Measurements from ENCODE around the gene RETREG1.
A peak's percentile ranks its signal among the peaks of the same experiment; 100 is the strongest.

Gene RETREG1

DNA sequence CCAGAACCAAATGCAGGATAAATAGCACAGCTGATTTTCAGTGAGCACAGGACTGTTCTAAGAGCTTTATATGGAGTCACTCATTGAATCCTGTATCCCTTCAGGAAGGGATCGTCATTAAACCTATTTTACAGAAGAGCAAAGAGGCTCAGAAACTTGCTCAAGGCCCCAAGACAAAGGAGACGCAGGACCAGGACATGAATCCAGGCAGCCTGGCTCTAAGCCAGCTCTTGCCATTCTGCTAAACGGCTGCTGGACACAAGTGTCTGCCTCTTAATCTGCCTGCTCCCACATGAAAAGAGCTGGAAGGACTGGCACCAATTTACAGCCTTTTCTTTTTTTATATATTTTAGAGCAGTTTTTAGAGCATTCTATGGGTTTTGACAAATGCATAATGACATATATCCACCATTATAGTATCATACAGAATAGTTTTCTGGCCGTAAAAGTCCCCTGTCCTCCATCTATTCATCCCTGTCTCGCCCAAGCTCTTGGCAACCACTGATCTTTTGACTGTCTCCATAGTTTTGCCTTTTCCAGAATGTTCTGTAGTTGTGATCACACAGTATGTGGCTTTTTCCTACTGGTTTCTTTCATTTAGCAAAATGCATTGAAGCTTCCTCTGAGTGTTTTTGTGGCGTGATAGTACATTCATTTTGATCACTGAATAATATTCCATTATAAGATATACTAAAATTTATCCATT lies 37.5 kb downstream of the RETREG1 start:
- DNase-seq, result no peak

DNA sequence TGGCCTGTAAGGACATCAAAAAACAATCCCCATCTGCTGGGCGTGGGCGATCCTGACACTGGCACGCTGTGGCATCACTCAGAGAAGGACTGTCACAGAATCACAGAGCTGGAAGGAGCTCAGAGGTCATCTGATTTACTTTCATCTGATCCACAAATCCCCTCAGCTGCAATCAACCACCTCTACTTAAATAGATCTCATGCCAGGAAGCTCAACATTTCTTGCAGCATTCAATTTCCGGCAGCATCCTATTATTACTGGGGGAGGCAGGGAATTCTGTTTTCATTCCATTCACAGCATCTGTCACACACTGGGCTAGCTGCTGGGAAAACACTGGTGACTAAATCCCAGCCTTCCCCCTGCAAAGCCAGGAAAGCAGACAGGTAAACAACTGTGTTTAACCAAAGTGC lies 38.3 kb downstream of the RETREG1 start:
- no peak for DNase-seq

DNA sequence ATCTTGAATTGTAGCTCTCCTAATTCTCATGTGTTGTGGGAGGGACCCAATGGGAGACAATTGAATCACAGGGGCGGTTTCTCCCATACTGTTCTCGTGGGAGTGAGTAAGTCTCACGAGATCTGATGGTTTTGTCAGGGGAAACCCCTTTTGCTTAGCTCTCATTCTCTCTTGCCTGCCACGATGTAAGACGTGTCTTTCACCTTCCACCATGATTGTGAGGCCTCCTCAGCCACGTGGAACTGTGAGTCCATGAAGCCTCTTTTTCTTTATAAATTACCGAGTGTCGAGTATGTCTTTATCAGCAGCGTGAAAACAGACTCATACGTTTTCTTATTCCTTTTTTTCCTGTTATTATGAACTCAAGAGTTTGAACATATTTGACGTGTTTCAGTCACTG lies 39.1 kb downstream of the RETREG1 start:
- DNase-seq, result peak; percentile 29 to 48 (median 35)

DNA sequence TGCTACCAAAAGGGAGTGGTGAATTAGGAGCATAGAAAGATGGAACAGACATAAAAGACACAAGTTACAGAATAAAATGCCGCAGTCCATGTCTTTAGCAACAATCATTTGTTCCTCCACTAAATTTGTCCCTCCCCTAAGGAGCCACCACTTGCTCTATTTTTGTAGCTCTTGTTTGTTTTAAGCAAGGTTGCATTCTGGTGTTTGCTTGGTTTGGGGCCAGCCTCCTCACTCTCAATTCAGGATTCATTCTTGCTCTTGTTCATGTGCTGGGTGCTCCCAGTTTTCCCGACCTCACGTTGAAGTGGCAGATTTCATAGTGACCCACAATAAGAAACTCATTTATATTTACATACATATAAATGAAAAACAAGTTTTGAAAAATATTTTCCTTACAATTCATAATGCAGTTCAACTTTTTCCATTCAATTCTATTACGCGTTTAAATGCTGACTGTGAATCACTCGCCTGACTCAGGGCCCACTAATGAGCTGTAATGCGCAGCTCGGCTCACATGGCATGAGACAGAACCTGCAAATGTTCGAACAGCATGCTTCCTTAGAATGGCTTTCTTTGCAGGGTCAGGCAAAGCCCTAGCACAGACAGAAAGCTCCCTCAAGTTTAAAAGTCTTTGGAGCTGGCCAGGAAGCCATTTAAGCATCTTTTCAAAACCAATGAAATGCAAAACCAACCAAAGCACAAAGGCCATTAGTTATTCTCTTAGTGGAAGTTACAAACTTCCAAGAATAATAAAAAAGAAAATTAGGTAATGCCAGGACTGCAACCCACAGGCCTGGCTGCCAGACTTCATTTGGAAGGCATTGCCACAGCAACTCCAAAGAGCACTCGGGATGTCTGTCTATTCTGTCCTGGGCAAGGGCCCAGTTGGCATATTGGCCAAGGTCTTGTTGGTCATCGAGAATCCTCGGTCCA lies 41.7 kb downstream of the RETREG1 start:
- DNase-seq, result no peak

DNA sequence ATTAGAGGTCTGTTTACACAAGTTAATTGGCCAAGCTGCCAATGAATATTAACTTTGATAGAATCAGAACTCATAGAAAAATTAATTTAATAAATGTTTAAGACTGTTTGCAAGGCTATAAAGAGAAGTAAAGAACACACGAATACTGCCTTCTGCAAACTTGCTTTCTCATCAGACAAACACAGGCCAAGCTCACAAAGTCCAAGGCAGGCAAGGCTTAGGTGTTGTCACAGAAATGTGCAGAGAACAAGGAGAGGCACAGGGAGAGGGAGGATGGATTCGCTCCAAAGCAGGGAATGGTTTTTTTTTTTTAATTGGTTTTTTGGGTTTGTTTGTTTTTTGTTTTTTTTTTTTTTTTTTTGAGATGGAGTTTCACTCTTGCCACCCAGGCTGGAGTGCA lies 43.4 kb downstream of the RETREG1 start:
- DNase-seq, result no peak

DNA sequence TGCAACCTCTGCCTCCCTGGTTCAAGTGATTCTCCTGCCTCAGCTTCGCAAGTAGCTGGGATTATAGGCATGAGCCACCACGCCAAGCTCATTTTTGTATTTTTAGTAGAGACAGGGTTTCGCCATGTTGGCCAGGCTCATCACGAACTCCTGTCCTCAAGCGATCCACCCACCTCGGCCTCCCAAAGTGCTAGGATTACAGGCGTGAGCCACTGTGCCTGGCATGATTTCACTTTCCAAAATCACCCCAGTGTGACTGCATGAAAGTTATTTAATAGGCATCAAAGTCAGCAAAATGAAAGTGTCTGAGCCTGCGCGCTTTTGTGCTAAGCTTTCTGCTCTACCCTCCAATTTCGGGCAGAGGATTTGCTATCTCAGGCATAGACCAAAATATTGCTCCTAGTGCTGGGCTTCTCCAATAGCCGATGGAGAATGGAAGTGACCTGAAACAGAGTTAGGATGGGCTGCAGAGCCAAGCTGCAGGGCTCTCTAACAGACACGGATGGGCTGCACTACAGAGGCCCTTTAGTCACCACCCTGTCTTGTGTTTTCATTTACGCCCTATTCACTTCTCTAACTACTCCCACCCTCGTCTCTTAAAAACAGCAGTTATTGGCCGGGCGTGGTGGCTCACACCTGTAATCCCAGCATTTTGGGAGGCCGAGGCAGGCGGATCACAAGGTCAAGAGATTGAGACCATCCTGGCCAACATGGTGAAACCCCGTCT lies 44.3 kb downstream of the RETREG1 start:
- no peak for DNase-seq

DNA sequence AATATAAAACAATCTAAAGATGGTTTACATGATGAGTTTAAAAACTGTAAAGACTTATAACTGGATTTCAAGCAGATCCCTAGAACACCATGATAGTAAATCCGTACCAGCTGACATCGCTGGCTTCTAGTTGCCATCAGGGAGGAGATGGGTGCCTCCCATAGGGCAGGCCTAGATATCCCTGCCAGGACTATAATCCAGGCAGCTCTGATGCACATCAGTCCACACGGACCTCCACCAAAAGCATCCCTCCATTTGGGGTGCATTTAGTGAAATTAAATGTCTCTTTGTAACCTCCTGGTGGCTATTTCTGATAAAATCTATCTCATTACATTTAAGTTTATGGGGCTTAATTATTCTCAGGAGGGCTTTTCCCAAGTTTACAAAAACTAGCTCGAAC lies 45.8 kb downstream of the RETREG1 start:
- no peak for DNase-seq

DNA sequence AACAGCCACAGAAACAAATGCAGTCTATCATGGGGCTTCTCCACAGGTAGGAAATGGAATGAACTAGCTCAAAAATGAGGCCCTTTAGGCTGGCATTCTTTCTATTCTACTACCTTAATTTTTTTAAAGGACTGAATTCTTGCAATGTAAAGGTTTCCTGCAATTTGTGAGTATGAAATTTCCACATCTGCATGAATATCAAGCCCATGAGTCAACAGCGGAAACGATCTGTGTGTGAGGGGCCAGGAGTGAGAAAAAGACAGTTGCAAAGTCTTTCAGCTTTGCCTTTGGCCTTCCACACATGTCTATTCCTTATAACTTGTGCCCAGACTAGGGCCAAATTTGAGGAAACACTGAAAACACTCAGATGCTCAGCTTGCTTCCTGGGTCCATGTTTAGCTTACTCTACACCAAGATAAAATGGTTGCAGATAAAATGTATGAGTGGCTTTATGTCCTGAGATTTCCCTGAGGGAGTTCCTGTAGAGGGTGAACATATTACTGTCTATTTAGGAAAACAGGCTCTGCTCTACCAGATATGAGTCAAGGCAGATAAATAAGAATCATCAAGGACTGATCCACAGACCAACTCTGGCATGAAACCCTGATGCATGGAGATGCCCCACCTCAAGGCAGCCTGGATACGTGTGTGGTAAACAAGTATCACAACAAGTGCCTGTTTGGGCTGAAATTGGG lies 46.5 kb downstream of the RETREG1 start:
- DNase-seq, result no peak

DNA sequence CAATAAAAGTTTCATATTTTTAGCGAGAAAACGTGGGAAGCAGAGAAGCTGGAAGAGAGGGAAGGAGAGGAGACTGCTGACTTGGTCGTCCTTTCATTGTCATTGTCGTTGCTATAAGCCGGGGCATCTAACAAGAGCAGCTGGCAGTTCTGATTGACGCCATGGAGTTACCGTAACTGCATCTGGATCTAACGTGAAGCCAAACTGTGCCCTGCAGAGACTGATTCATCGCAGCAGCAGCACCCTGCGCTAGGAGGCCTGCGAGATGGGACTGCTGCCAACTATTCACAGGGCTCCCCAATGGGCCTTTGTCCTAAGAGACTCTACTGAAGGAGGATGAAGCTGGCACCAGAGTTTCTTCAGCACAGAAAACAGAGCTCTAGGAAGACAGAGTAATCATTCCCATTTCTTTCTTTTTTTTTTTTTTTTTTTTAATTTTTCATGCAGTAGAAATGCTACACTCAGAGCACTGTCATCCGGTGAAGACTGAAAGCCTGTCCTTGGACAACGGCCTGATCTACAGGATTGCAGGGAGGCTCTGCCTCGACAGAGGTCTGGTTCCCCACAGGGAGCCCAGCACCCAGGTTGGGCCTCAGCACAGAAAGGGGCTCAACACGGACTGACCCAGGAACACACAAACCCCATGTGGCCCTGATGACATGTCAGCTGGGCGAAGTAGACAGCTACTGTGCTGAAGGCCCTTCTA lies 47.8 kb downstream of the RETREG1 start:
- no peak for DNase-seq

DNA sequence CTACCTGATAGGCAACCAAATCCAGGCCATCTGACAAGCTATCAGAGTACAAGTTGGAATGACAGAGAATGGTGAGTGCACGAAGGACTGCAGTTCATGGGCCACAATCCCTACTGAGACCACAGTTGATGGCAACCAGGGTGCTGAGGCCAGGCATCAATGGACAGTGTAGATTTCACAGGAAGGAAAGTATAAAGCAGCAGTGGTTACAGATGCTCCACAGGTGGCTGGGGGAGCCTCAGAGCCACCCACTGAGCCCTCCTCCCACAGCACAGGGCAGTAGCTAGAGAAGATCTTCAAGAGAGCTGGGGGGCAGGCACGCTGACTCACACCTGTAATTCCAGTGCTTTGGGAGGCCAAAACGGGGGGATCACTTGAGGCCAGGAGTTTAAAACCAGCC lies 49.4 kb downstream of the RETREG1 start:
- no peak for DNase-seq

DNA sequence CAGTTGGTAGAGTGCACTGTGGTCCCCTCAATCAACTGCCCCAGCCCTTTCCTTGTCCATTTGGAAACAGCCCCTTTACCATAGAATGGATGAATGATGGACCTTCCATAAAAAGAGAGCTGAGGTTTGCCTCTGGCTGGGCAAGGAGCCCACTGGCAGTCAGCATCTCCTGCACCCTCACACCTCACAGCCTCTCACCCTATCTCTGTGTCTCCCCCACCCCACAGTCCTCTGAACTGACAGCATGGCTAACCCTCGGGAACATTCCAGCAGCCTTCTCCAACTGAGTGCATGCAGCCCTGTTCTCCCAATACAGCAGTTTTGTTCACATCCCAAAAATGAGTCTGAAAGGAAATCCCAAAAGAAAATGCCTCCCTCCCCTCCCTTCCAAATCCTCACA lies 51.7 kb downstream of the RETREG1 start:
- no peak for DNase-seq

DNA sequence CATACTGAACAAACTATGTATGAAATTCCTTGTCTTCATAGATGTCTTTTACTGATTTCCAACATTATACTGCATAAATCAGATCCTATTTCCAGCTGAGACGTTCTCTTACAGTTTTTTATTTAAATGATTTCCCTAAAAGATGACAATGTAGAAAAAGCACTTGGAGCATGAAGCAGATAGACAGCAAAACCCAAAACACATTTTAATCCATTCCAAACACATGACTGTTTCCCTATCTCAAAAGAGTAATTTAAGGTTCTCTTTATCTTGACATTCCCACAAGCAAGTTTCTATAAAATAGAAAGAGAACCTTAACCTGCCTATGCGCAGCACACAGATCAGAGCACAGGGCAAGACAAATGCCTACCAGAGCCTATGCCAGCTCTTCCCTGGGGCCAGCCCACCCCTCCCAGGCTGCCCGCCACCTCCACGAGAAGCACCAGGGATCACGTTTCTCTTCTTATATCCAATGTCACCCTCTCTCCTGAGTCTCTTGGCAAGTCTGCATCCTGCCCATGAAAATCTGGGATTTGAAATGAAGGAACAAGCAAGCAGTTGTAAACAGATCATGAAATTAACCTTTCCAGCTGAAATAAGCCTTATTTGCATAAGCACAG lies 52.4 kb downstream of the RETREG1 start:
- DNase-seq, result no peak

DNA sequence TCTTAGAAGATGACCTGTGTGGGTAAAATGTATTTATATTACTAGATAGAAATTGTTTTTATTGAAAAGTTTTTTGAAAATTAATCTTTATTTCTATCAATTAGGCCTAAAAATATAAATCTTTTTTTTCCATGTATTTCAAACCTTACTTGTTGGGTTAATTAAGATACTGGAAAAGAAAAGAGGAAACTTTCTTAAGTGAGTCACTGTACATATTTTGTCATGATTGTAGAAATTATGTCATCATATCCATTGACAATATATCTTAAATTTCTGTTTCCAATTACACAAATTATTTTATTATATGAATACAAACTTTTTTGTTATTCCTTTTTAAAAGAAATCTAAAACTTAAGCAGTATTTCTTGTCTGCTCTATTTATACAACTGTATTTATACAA lies 53.1 kb downstream of the RETREG1 start:
- peak in 2 of 3 donors; percentile 53 to 61 for DNase-seq

DNA sequence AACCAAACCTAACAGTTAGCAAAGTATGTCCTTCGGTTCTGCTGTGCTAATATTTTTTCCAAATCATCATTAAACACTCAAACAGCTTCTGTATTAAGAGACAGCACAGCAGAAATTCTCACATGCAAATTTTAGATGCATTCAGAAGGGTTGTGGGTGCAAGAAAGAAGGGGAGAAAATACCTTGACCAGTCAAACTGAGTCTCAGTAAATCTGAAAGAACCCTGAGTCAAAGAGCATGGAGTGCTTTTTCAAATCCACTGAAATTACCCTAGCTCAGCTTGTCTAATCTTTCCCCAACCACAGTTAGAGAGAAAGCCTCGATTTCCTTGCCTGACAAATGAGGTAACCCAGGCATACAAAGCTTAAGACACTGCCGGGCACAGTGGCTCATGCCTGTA lies 55.1 kb downstream of the RETREG1 start:
- DNase-seq, result no peak

DNA sequence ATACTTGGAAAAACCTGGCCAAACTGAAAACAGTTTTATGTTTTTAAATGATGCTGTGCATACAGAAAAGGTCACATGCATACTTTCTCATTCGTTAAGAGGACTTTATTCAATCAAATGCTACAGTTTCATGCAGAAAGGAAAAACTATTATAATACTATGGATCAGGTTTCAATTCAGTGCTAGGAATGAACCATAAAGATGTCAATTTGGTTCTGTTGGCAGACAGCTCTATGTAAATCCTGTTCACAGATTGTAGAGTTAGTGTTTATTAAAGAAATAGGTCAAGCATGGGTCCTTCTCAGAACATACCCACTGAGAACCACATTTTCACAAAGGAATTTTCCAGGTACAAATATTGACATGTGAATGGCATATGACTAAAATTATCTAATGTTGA lies 57.1 kb downstream of the RETREG1 start:
- no peak for DNase-seq

DNA sequence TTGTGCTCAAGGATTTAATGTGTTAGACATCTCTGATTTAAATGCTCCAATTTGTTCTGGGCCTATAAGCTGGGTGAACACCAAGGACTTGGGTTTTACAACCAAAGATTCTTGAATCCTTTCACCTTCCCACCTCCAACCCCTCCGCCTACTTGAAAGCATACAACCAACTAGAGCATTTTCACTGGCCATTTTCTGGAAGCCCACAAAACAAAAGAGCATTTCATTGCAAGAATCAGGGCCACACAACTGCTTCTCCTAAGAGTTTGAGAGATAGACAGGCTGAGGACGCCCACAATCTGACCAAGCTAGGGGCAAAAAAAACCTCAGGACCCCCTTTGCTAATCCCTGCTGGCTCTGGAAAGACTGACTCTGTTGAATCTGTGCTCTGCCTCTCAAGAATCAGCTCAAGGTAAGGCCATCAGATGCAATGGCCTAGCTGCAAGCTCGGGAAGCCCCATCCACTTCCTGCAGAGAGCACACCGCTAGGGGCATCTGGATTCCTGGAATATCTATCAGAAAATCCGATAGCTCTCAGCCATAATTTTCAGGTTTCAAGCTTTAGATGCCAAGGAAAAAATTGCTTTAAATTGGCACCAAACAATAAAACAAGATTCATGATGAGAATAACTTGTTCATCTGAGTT lies 57.7 kb downstream of the RETREG1 start:
- no peak for DNase-seq

DNA sequence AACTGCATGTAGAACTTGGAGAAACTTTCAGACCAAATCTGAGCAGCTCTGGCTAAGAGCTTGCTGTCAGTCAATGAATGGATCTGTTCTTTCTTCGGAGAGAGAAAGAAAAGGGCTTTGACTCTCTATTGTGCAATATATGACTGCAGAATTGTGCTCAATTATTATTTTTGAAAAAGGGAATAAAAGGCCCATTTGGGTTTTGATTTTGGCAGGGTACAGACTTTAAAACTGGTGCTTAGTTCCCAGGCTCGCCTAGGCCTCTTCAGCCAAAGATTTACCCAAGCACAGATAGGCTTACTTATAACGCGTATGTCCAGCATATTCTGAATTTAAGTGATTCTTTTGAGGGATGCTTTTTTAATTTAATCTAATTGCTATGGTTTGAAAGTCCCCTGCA lies 59.3 kb downstream of the RETREG1 start:
- DNase-seq, result no peak

DNA sequence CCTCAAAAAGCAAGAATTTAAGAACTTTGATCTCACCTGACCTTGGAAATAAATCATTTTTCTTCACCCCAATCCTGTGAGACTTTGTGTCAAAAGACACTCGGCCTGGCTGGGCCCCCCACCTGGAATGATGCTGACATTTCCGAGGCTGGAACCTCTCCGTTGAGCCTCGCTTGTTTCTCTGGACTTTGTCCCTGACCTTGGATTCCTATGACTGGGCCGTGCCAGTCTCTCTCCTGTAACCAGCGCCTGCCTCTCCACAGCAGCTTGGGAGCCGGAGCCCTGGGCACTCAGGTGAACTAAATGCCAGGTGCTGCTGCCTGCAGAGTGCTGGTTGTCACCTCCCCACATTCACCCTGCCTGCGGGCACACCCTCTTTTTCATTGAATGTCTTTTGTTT lies 62.7 kb downstream of the RETREG1 start:
- DNase-seq, result no peak

DNA sequence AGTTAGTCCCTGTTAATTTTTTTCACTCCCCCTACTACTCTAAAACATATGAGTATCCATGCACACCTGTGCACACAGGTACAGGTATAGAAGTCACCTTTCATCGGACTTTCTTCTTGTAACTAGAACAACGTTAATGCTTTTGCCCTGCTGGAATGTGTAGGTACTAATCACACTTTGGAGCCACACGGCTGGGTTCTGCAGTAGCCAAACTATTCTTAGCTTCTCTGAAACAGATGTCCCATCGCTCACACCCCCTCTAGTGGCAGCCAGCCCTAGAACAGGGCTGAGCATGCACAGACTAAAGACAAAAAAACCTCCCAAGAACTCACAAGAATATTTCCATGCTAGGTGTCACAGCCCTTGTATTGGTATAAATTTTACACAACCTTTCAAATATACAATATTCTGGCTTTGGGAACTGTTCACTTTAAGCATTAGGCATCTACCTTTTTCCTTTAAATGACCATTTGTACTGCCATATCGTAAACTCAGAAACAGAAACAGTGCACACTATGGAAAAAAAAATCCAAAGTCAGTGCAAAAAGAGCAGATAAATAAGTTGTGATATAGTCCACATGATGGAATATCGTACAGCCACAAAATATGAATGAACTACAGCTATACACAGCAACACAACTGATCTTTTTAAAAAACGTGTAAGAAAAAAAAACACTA lies 64.0 kb downstream of the RETREG1 start:
- peak; percentile 58 to 73 (median 67) for DNase-seq

DNA sequence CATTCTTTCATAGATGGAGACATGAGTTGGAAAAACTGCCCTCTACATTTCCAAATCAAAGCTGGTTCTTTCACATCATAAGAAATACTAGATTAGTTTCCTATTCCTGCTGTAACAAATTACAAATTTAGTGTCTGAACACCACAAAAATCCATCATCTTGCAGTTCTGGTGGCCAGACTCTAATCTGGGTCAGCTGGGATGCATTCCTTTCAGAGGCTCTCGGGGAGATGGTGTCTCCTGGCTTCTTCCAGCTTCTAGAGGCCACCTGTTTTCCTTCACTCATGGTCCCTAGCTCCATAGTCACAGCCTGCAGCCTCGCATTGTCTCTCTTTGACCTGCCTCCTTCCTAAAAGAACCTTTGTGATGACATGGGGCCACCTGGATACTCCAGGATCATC lies 65.2 kb downstream of the RETREG1 start:
- DNase-seq, result no peak

Data from suppressor macrophage treated with lipopolysaccharide for 1 hour (primary cell).